Frontal cortex (tissue), 4 donors: ENCODE results near the gene SIPA1. TPM values are rescaled to one million over a fixed set of nuclear protein-coding genes. Genes with fewer than 3 reads are reported as not detected.

Experiments
- DNase-seq, 2 donors: peaks; one replicate each; pipeline ENCODE4 v3.0.0; 2012; ENCODE audit warnings: low spot score in 2 of 2
- FAIRE-seq: peaks from 2 replicates; lab custom pipeline; 2012; peaks lifted over from hg19 to GRCh38; lab: Jason Lieb, UNC
- total RNA-seq: library from RNA; depleted of rRNA; stranded (reverse); fragments of >200 nt; gene quantifications from one replicate; pipeline ENCODE4 v1.2.3, GENCODE V29; 2014
- donor health status: control.
- donor health status: control.
- donor health status: control.

SIPA1 gene
- total RNA-seq, 1 donor from 2014 or later, result 3.7 TPM

GRCh38 chr11:65607614-65608426 lies 30.1 kb upstream of the SIPA1 start:
- FAIRE-seq (no peak), DNase-seq (no peak)

GRCh38 chr11:65609229-65609628 lies 28.7 kb upstream of the SIPA1 start:
- DNase-seq (no peak), FAIRE-seq (no peak)

GRCh38 chr11:65609665-65610064 lies 28.2 kb upstream of the SIPA1 start:
- no peak for FAIRE-seq
- no peak for DNase-seq

- no peak for DNase-seq
- FAIRE-seq, result no peak
Observed at GRCh38 chr11:65610404-65610803, 27.5 kb upstream of the SIPA1 start.

GRCh38 chr11:65611028-65611757 lies 26.7 kb upstream of the SIPA1 start:
- FAIRE-seq (no peak), DNase-seq (peak in 1 of 2 donors; percentile 74)

- FAIRE-seq (no peak), DNase-seq (no peak)
Observed at GRCh38 chr11:65611758-65612603, 25.9 kb upstream of the SIPA1 start.

GRCh38 chr11:65612691-65613090 lies 25.2 kb upstream of the SIPA1 start:
- DNase-seq (no peak), FAIRE-seq (no peak)

- DNase-seq (no peak), FAIRE-seq (no peak)
Observed at GRCh38 chr11:65613091-65613928, 24.6 kb upstream of the SIPA1 start.

- FAIRE-seq, result peak; percentile 98
- DNase-seq, result peak; percentile 100
Observed at GRCh38 chr11:65615229-65615949, 22.5 kb upstream of the SIPA1 start, which contains the start of gene PCNX3. Gene PCNX3 (plus strand): TSS chr11:65615776. CDS start chr11:65616312, 536 bp downstream.

- DNase-seq (peak in 1 of 2 donors; percentile 70), FAIRE-seq (no peak)
Observed at GRCh38 chr11:65615950-65616574, 21.8 kb upstream of the SIPA1 start.

GRCh38 chr11:65616575-65617001 lies 21.3 kb upstream of the SIPA1 start:
- FAIRE-seq, result no peak
- no peak for DNase-seq

GRCh38 chr11:65617136-65617850 lies 20.6 kb upstream of the SIPA1 start:
- no peak for DNase-seq
- FAIRE-seq, result no peak

- FAIRE-seq, result no peak
- DNase-seq, result no peak
Observed at GRCh38 chr11:65617990-65618751, 19.7 kb upstream of the SIPA1 start.

GRCh38 chr11:65618763-65619162 lies 19.1 kb upstream of the SIPA1 start:
- DNase-seq (no peak), FAIRE-seq (no peak)

GRCh38 chr11:65619281-65619928 lies 18.5 kb upstream of the SIPA1 start:
- DNase-seq (no peak), FAIRE-seq (no peak)

- FAIRE-seq, result no peak
- no peak for DNase-seq
Observed at GRCh38 chr11:65620666-65621065, 17.2 kb upstream of the SIPA1 start.
